Right cardiac atrium (tissue), 5 donors: ENCODE data around the gene ABHD11. TPM values are rescaled to one million over a fixed set of nuclear protein-coding genes. Genes with fewer than 3 reads are reported as not detected.
"Not testable (repeated sequence)": the region's sequence is repeated elsewhere in the genome, so short reads cannot be mapped to it uniquely, and the experiment has no call there.

Experiments used
- ATAC-seq, 2 donors: fragments of 200-7000 bp; cut with Tn5 transposase; one replicate each; pipeline versions ENCODE4 v1.8.0 to v1.9.1; 2020; ENCODE audit warnings: moderate library complexity in 2 of 2, mild to moderate bottlenecking in 1 of 2
- DNase-seq, 3 donors: peaks; one replicate each; pipeline ENCODE4 v3.0.0-alpha.2; 2020
- H3K27ac ChIP-seq: one replicate; pipeline ENCODE4 v1.5.1; 2013; ENCODE audit warnings: mild to moderate bottlenecking, low read length, control low read depth, moderate library complexity
- H3K27me3 ChIP-seq: one replicate; pipeline ENCODE4 v1.6.1; 2013; ENCODE audit not compliant: control insufficient read depth, insufficient read depth
- H3K4me1 ChIP-seq: one replicate; pipeline ENCODE4 v1.6.1; 2013; ENCODE audit warnings: low read length; ENCODE audit not compliant: control insufficient read depth, insufficient read depth
- H3K4me3 ChIP-seq: one replicate; pipeline ENCODE4 v1.5.1; 2013; ENCODE audit warnings: low read length, control low read depth
- H3K9me3 ChIP-seq: one replicate; pipeline ENCODE4 v1.6.1; 2013; ENCODE audit warnings: low read length; ENCODE audit not compliant: control insufficient read depth
- WGBS: extraction: QIAGEN DNeasy Blood & Tissue Kit; methylation state at CpG from one replicate; pipeline ENCODE4 v1.1.7; 2013; 5-methylcytosine and 5-hydroxymethylcytosine counted together
- intact Hi-C, 4 donors: fragments of 100-400 bp; cut with DNase I; formaldehyde crosslinking; loops; one replicate each; pipeline versions ENCODE4 v1.11.0 to v1.14.0; 2022 to 2023
- polyA plus RNA-seq: library from polyadenylated mRNA; stranded (reverse); fragments of 200-250 nt; gene quantifications from one replicate; pipeline ENCODE4 v1.2.3, GENCODE V29; 2013
- total RNA-seq, 4 donors: library from RNA; stranded (reverse); fragmentation: NEBNext Ultra II Directional; extraction: Animal tissue kit (Norgen Biotek cat#: 25700); gene quantifications; one replicate each; pipeline ENCODE4 v1.2.1, GENCODE V29; 2021
- donor health status: healthy with polysubstance abuse.
- donor health status: DM: no; HTN: yes; CAD: no.
- donor health status: DM: no; HTN: no; CAD: no.
- donor health status: DM: no; HTN: yes; CAD: no; lungs with severe emphysema.
- donor health status: DM: yes; HTN: yes; CAD: no.

ABHD11 gene
- total and polyA plus RNA-seq, 5 donors: 21.1 to 31.2 (median 25.1) TPM

DNA sequence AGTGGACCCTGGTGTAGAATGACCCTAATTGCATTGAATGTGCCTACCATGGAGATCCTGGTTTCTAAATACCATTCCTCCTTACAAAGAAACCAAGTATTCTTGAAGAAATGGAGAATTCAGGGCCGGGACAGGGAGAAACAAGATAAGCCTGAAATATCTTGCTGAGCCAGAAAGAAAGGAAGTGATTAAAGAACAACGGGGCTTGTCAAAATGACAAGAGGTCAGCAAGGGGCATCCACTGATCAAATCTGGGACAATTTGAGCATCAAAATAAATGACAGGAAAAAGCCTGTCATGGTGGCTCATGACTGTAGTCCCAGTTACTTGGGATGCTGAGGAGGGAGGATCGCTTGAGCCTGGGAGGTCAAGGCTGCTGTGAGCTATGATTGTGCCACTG, 8.1 kb downstream of the ABHD11 start:
- Histone ChIP-seq H3K4me1 (no peaks in the 10 kb centered on the region), H3K9me3 (no peaks in the 10 kb centered on the region), H3K4me3 (no peak overlapping the region), H3K27me3 (no peaks in the 10 kb centered on the region), H3K27ac (no peak overlapping the region)
- intact Hi-C loops: no loop called here
- ATAC-seq (no peak), DNase-seq (no peak)
- 32% methylated on average over 3 of the region's 3 CpGs for WGBS

DNA sequence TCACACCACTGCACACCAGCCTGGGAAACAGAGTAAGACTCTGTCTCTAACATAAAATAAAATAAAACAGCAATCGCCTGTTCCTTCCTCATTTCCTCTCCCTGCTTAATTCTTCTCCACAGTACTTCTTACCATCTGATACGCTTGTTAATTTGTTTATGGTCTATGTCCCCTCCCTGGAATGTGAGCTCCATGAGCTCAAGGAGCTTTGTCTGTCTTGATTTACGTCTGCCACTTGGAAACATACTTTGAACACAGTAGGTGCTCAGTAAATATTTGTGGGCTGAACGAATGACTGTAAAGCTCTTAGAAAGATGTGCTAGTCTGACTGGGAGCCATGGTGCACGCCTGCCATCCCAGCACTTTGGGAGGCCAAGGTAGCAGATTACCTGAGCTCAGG, 10.1 kb downstream of the ABHD11 start:
- 60% methylated on average over 5 of the region's 5 CpGs for WGBS
- DNase-seq (no peak), ATAC-seq (no peak)
- Histone ChIP-seq H3K9me3 (no peaks in the 10 kb centered on the region), H3K4me3 (no peak overlapping the region), H3K4me1 (no peaks in the 10 kb centered on the region), H3K27ac (no peak overlapping the region), H3K27me3 (no peaks in the 10 kb centered on the region)
- intact Hi-C loops: loop anchor here in 1 of 4 donors (5.0 kb wide), 1 partner anchor 121 kb away; no protein-coding TSS in a partner anchor

- Histone ChIP-seq H3K4me3 (no peak overlapping the region), H3K27me3 (no peaks in the 10 kb centered on the region), H3K9me3 (no peaks in the 10 kb centered on the region), H3K4me1 (no peaks in the 10 kb centered on the region), H3K27ac (no peak overlapping the region)
- no peak for DNase-seq
- ATAC-seq: no peak
- intact Hi-C loops: loop anchor here in 2 of 4 donors (2.0 to 5.0 kb wide), 2 partner anchors 121 kb away; no protein-coding TSS in a partner anchor
- WGBS: 69% methylated on average over 3 of the region's 3 CpGs
These were observed 10.7 kb downstream of the ABHD11 start for GRCh38 chr7:73727952-73728351.

- H3K4me1 ChIP-seq: no peaks in the 10 kb centered on the region
- no peaks in the 10 kb centered on the region for H3K9me3 ChIP-seq
- DNase-seq (no peak), ATAC-seq (peak in 1 of 2 donors; percentile 7)
- WGBS: 67% methylated on average over 1 of the region's 1 CpG
- H3K27me3 ChIP-seq: no peaks in the 10 kb centered on the region
- intact Hi-C loops: loop anchor here in 2 of 4 donors (2.0 to 5.0 kb wide), 2 partner anchors 119 kb away; no protein-coding TSS in a partner anchor
- H3K27ac ChIP-seq: no peak overlapping the region
- H3K4me3 ChIP-seq: no peak overlapping the region
These were observed 12.5 kb downstream of the ABHD11 start for GRCh38 chr7:73726083-73726466.

- Histone ChIP-seq H3K4me3 (no peak overlapping the region), H3K27ac (no peak overlapping the region), H3K4me1 (no peaks in the 10 kb centered on the region), H3K9me3 (no peaks in the 10 kb centered on the region), H3K27me3 (no peaks in the 10 kb centered on the region)
- ATAC-seq (no peak), DNase-seq (no peak)
- intact Hi-C loops: loop anchor here in 2 of 4 donors (2.0 kb wide), 1 partner anchor 117 kb away; no protein-coding TSS in a partner anchor
- WGBS: 91% methylated on average over 3 of the region's 3 CpGs
These were observed 14.8 kb downstream of the ABHD11 start for GRCh38 chr7:73723813-73724212.

DNA sequence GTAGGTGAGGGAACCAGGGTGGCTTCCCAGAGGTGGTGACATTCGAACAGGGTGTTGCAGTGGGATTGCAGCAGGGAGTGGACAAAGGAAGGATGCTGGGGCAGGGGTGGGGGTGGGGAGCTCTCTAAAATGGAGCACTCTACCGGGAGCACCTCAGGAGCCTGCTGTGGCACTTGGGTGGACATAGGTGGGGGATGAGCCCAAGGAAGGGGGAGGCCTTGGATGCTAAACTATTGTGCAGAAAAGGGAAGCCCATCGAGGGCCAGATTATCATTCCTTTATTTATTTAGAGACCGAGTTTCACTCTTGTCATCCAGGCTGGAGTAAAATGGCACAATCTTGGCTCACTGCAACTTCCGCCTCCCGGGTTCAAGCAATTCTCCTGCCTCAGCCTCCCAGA, 15.8 kb downstream of the ABHD11 start:
- DNase-seq (no peak), ATAC-seq (no peak)
- Histone ChIP-seq H3K27me3 (no peaks in the 10 kb centered on the region), H3K4me3 (no peak overlapping the region), H3K4me1 (no peaks in the 10 kb centered on the region), H3K27ac (no peak overlapping the region), H3K9me3 (no peaks in the 10 kb centered on the region)
- 66% methylated on average over 6 of the region's 6 CpGs for WGBS
- intact Hi-C loops: no loop called here

- H3K27ac ChIP-seq, DNase-seq, H3K4me3 ChIP-seq, intact Hi-C loops, H3K27me3 ChIP-seq, H3K9me3 ChIP-seq, H3K4me1 ChIP-seq, ATAC-seq: not testable (repeated sequence)
- 84% methylated on average over 4 of the region's 4 CpGs for WGBS
These were observed 16.4 kb downstream of the ABHD11 start for GRCh38 chr7:73722182-73722581.

- DNase-seq (peak; percentile 66 to 85 (median 84)), ATAC-seq (peak; percentile 66 to 72)
- no peaks in the 10 kb centered on the region for H3K9me3 ChIP-seq
- 56% methylated on average over 3 of the region's 3 CpGs for WGBS
- no peaks in the 10 kb centered on the region for H3K4me1 ChIP-seq
- H3K4me3 ChIP-seq: no peak overlapping the region
- intact Hi-C loops: no loop called here
- no peak overlapping the region for H3K27ac ChIP-seq
- H3K27me3 ChIP-seq: no peaks in the 10 kb centered on the region
These were observed 17.2 kb downstream of the ABHD11 start for GRCh38 chr7:73721377-73721817.

DNA sequence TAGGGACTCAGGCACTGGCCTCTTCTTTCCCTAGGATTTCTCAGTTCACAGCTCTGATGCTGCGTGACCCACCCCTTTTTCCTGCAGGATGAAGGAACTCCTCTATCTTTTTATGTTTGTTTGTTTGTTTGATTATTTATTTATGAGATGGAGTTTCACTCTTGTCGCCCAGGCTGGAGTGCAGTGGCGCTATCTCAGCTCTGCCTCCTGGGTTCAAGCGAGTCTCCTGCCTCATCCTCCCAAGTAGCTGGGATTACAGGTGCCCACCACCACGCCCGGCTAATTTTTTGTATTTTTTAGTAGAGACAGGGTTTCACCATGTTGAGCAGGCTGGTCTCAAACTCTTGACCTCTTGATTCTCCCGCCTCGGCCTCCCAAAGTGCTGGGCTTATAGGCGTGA, 18.2 kb downstream of the ABHD11 start:
- intact Hi-C loops, H3K27me3 ChIP-seq, H3K4me1 ChIP-seq, H3K9me3 ChIP-seq, DNase-seq, ATAC-seq, H3K27ac ChIP-seq, H3K4me3 ChIP-seq: not testable (repeated sequence)
- WGBS: 95% methylated on average over 9 of the region's 9 CpGs

DNA sequence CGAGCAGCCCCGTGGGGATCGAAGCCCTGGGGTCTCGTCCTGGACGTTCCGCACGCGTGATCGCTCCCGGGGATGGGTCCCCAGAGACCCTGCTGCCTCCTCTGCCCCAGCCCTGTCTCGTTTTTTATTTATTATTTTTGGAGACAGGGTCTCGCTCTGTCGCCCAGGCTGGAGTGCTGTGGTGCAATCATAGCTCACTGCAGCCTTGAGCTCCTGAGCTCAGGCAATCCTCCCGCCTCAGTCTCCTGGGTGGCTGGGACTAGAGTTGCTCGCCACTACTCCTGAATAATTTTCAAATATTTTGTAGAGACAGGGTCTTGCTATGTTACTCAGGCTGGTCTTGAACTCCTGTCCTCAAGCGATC, 18.8 kb downstream of the ABHD11 start:
- intact Hi-C loops: no loop called here
- no peak overlapping the region for H3K27ac ChIP-seq
- no peaks in the 10 kb centered on the region for H3K27me3 ChIP-seq
- peak overlapping the region; percentile 83 for H3K4me3 ChIP-seq
- no peaks in the 10 kb centered on the region for H3K9me3 ChIP-seq
- DNase-seq (no peak), ATAC-seq (no peak)
- 10% methylated on average over 16 of the region's 16 CpGs for WGBS
- H3K4me1 ChIP-seq: no peaks in the 10 kb centered on the region

DNA sequence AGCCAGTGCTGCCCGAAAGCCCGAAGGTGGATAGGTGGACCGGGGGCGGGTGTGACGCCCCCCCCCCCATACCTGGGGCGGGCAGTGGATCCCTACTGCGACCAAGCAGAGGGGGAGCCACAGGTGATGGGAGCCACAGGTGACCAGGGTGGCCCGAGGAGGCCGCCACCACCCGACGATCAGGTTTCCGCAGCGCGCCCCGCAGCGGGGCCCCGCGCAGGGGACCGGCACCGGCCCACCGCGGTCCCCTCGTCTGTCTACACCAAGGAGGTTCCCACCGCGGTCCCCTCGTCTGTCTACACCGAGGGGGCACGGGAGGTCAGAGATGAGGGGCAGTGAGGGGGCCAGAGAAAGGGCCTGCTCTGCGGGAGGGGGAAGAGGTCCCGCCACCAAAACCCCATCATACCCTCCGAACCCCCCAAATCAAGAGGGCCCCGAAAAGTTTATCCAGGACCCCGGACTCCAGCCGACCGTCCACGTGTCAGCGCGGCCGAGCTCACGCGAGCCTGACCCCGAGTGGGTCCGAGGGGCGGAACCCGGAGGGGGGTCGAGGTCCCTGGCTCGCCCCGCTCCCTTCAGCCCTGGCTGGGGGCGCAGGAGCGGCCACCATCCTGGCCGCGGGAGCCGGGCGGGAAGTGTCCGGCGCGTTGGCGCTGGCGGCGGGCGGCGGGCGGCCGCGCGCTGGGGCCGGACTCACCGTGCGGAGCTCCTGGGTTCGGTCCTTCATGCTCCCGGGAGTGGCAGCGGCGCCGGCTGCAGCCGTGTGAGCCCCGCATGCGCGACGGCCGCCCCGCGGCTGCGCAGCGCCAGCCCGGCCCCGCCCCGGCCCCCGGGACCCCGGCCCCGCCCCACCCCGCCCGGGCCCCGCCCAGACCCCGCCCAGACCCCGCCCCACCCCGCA, 19.4 kb downstream of the ABHD11 start, which contains the start of gene STX1A:
Gene STX1A (minus strand): TSS at position 765 of the 901 bp plus-strand sequence. CDS start 38 bp downstream, at position 727.
- H3K27me3 ChIP-seq: no peaks in the 10 kb centered on the region
- H3K4me3 ChIP-seq: peak within 1 kb of the TSS; percentile 83
- H3K27ac ChIP-seq: no peak within 1 kb of the TSS
- ATAC-seq: peak; percentile 78 to 86
- intact Hi-C loops: no loop called here
- H3K4me1 ChIP-seq: no peaks in the 10 kb centered on the region
- no peaks in the 10 kb centered on the region for H3K9me3 ChIP-seq
- WGBS: 1% methylated on average over 96 of the region's 96 CpGs
- peak; percentile 77 to 91 (median 89) for DNase-seq
